Panc1 (cell line): ENCODE data around the gene S100A2. TPM values are rescaled to one million over a fixed set of nuclear protein-coding genes. Genes with fewer than 3 reads are reported as not detected.

Experiments used
- ATAC-seq: fragments of 200-7000 bp; cut with Tn5 transposase; 2 replicates; pipeline ENCODE4 v1.9.1; 2020; ENCODE audit warnings: mild to moderate bottlenecking, moderate library complexity
- BruUV-seq: library from RNA; stranded (reverse); fragments of 400-500 nt; replicated peaks from 2 replicates; lab custom pipeline; 2021; lab: Mats Ljungman, UMichigan
- CTCF ChIA-PET: fragments of 300-600 bp; sonication (Branson Sonifier 250); formaldehyde crosslinking; loops from one replicate; lab custom pipeline; 2022; ENCODE audit warnings: antibody characterized with exemption; lab: Charles Lee
- POLR2A ChIA-PET: fragments of 300-600 bp; sonication (Branson Sonifier 250); formaldehyde crosslinking; loops from one replicate; lab custom pipeline; 2022; ENCODE audit warnings: antibody characterized with exemption; lab: Charles Lee
- DNase-seq: peaks from one replicate; pipeline ENCODE4 v3.0.0-alpha.2; 2010; ENCODE audit warnings: low read depth, low spot score
- H3K27ac ChIP-seq: 2 replicates; pipeline ENCODE4 v1.5.1; 2011; ENCODE audit warnings: mild to moderate bottlenecking, low read length, inconsistent platforms
- H3K27me3 ChIP-seq: fragments of 200-500 bp; sonication (Bioruptor generic); 2 replicates; pipeline ENCODE4 v1.6.0; 2014; ENCODE audit warnings: low read length, inconsistent platforms; ENCODE audit not compliant: control insufficient read depth, insufficient read depth
- H3K36me3 ChIP-seq: fragments of 200-500 bp; sonication (Bioruptor generic); 2 replicates; pipeline ENCODE4 v1.5.1; 2014; ENCODE audit warnings: inconsistent platforms, mild to moderate bottlenecking, low read length, moderate library complexity; ENCODE audit not compliant: control insufficient read depth, insufficient read depth
- H3K4me1 ChIP-seq: 2 replicates; pipeline ENCODE4 v1.5.1; 2011; ENCODE audit warnings: inconsistent platforms, mild to moderate bottlenecking, low read length, moderate library complexity; ENCODE audit not compliant: control insufficient read depth, insufficient read depth
- H3K4me3 ChIP-seq, 2 experiments: 2 replicates each; pipeline ENCODE4 v1.5.1; 2011 to 2012; ENCODE audit warnings: low read depth in 2 of 2, low read length in 2 of 2, mild to moderate bottlenecking in 2 of 2, inconsistent platforms in 1 of 2, moderate library complexity in 1 of 2
- H3K9me3 ChIP-seq: fragments of 200-500 bp; sonication (Bioruptor generic); 2 replicates; pipeline ENCODE4 v1.5.1; 2014; ENCODE audit warnings: low read depth, mild to moderate bottlenecking, inconsistent platforms, low read length, moderate library complexity; ENCODE audit not compliant: control insufficient read depth, insufficient read depth
- POLR2AphosphoS5 ChIP-seq: IDR thresholded peaks from 2 replicates; pipeline ENCODE4 v1.6.1; 2012; ENCODE audit warnings: mild to moderate bottlenecking, low read depth, low read length, moderate library complexity
- SIN3A ChIP-seq: IDR thresholded peaks from 2 replicates; pipeline ENCODE4 v1.6.1; 2012; ENCODE audit warnings: low read depth, mild to moderate bottlenecking, low read length, moderate library complexity, borderline replicate concordance; ENCODE audit not compliant: insufficient read depth
- TCF7L2 ChIP-seq: IDR thresholded peaks from 2 replicates; pipeline ENCODE4 v1.6.1; 2011; ENCODE audit warnings: mild to moderate bottlenecking, low read depth, low read length, inconsistent platforms
- in situ Hi-C: cut with HindIII; loops from 2 replicates; pipeline ENCODE4 v1.10.0; 2016; ENCODE audit warnings: low sequenced_read_pairs, low pct_unique_long_range_greater_than_20kb
- intact Hi-C: fragments of 100-400 bp; cut with micrococcal nuclease; formaldehyde crosslinking; loops from one replicate; pipeline ENCODE4 v1.10.0; 2022; ENCODE audit not compliant: unreplicated experiment
- total RNA-seq: library from RNA; stranded (reverse); gene quantifications from one replicate; pipeline ENCODE4 v1.2.1, GENCODE V29; 2021; ENCODE audit not compliant: unreplicated experiment
- TF ChIP-seq, protein P1 (sequence below), 2 experiments: IDR thresholded peaks; 2 replicates each; pipeline ENCODE4 v1.6.1; 2011 to 2012; ENCODE audit warnings: low read depth in 2 of 2, control low read depth in 1 of 2, low read length in 1 of 2, mild to moderate bottlenecking in 1 of 2, moderate library complexity in 1 of 2; ENCODE audit not compliant: insufficient read depth in 1 of 2
- TF ChIP-seq, protein P2 (sequence below): fragments of 450-650 bp; IDR thresholded peaks from 2 replicates; pipeline ENCODE4 v1.5.1; 2017; ENCODE audit warnings: mild to moderate bottlenecking

S100A2 gene
- total RNA-seq, 1 experiment from 2014 or later, result 6.2 TPM

DNA sequence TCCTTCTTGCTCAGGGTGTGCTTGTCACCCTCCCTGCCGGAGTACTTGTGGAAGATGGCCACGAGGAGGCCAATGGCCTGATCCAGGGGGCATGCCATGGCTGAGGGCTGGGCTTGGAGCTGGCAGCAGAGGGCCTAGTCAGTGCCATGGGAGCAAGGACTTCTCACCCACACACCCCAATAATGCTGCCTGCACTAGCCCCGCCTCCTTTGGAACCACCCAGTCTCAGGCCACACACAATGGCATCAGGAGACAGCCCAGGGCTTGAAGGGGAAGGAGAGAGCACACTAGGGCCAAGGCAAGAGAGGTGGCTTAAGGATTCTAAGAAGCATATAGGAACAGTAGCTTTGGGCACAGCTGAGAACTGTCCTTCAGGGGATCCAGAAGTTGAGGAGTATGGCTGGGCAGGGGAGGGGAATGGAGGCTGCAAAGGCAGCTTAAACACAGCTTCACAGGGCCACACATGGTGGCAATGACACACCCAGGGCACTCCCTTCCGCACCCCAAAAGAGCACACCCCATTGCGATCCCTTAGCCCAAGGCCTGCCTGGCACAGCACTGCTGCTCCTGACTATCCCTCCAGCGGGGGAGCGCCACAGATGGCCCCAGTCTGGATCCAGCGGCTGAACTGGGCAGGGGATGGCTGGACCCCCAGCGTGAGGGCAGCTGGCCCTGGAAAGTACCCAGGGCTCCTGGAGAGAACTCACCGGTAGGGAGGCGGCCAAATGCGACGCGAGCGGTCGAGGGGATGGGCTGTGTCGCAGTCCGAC lies 30.2 kb downstream of the S100A2 start, which contains the start of gene S100A6:
TSS of gene S100A6 (minus strand) at position 750 of the 770 bp plus-strand sequence. CDS start at position 98, 652 bp downstream.
- Histone ChIP-seq H3K9me3 (no peaks in the 10 kb centered on the region), H3K4me3 (peak within 1 kb of the TSS; percentile 75 to 86), H3K4me1 (peaks cover 55% of the 10 kb centered on the region), H3K36me3 (no peaks in the 10 kb centered on the region; the same call in 1 of the 2 replicates), H3K27ac (peak within 1 kb of the TSS; percentile 96), H3K27me3 (no peaks in the 10 kb centered on the region)
- in situ Hi-C loops (no loop called here), intact Hi-C loops (no loop called here)
- ATAC-seq (peak; percentile 27), DNase-seq (no peak)
- no peak for TF ChIP-seq TCF7L2
- peak; percentile 80; the same call in 1 of the 2 replicates for TF ChIP-seq SIN3A
- peak; percentile 99 for TF ChIP-seq POLR2AphosphoS5
- TF ChIP-seq, protein P1, sequence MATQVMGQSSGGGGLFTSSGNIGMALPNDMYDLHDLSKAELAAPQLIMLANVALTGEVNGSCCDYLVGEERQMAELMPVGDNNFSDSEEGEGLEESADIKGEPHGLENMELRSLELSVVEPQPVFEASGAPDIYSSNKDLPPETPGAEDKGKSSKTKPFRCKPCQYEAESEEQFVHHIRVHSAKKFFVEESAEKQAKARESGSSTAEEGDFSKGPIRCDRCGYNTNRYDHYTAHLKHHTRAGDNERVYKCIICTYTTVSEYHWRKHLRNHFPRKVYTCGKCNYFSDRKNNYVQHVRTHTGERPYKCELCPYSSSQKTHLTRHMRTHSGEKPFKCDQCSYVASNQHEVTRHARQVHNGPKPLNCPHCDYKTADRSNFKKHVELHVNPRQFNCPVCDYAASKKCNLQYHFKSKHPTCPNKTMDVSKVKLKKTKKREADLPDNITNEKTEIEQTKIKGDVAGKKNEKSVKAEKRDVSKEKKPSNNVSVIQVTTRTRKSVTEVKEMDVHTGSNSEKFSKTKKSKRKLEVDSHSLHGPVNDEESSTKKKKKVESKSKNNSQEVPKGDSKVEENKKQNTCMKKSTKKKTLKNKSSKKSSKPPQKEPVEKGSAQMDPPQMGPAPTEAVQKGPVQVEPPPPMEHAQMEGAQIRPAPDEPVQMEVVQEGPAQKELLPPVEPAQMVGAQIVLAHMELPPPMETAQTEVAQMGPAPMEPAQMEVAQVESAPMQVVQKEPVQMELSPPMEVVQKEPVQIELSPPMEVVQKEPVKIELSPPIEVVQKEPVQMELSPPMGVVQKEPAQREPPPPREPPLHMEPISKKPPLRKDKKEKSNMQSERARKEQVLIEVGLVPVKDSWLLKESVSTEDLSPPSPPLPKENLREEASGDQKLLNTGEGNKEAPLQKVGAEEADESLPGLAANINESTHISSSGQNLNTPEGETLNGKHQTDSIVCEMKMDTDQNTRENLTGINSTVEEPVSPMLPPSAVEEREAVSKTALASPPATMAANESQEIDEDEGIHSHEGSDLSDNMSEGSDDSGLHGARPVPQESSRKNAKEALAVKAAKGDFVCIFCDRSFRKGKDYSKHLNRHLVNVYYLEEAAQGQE (IDR thresholded peaks at IDR 0.05; ENCODE audit: insufficient read depth in 1 of 2, low read depth in 2 of 2, low read length in 1 of 2), result no peak
- TF ChIP-seq, protein P2, sequence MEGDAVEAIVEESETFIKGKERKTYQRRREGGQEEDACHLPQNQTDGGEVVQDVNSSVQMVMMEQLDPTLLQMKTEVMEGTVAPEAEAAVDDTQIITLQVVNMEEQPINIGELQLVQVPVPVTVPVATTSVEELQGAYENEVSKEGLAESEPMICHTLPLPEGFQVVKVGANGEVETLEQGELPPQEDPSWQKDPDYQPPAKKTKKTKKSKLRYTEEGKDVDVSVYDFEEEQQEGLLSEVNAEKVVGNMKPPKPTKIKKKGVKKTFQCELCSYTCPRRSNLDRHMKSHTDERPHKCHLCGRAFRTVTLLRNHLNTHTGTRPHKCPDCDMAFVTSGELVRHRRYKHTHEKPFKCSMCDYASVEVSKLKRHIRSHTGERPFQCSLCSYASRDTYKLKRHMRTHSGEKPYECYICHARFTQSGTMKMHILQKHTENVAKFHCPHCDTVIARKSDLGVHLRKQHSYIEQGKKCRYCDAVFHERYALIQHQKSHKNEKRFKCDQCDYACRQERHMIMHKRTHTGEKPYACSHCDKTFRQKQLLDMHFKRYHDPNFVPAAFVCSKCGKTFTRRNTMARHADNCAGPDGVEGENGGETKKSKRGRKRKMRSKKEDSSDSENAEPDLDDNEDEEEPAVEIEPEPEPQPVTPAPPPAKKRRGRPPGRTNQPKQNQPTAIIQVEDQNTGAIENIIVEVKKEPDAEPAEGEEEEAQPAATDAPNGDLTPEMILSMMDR, result no peak
- ChIA-PET POLR2A (interaction anchor here (0.5 to 1.5 kb wide), 5 partner anchors 10 to 251 kb away, joined by 3 to 9 read pairs (median 4); partner anchors contain the start of gene S100A4), CTCF (interaction anchor here (0.6 to 2.2 kb wide), 5 partner anchors 9 to 37 kb away, joined by 3 to 9 read pairs (median 7); no protein-coding TSS in a partner anchor)
- no TSS peak for BruUV-seq

DNA sequence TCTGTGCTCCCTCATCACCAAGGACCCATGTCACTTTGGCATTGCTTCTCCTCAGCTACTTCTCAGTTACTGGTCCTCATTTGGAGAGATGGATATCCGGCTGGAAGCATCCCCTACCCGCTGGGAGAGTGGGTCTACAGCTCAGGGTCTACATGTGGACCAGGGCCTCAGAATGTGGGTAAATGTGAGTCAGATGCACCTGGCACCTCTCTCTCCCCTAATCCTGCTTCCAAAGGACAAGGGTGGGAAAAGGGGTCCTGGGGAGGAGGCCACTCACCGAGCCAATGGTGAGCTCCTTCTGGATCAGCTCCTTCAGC lies 30.8 kb downstream of the S100A2 start:
- CTCF ChIA-PET, result interaction anchor here (1.2 to 2.2 kb wide), 4 partner anchors 10 to 36 kb away, joined by 4 to 9 read pairs (median 8); no protein-coding TSS in a partner anchor
- no TSS peak for BruUV-seq
- POLR2A ChIA-PET, result interaction anchor here (0.5 to 1.5 kb wide), 4 partner anchors 10 to 251 kb away, joined by 3 to 9 read pairs (median 5); partner anchors contain the start of gene S100A4
- in situ Hi-C loops, result no loop called here
- Histone ChIP-seq H3K27ac (peak overlapping the region; percentile 91), H3K4me3 (peak overlapping the region; percentile 75 to 86), H3K36me3 (no peaks in the 10 kb centered on the region; the same call in 1 of the 2 replicates), H3K9me3 (no peaks in the 10 kb centered on the region), H3K27me3 (no peaks in the 10 kb centered on the region), H3K4me1 (peaks cover 51% of the 10 kb centered on the region)
- TF ChIP-seq, protein P1 (IDR thresholded peaks at IDR 0.05; ENCODE audit: insufficient read depth in 1 of 2, low read depth in 2 of 2, low read length in 1 of 2), result no peak
- TF ChIP-seq POLR2AphosphoS5 (no peak), TCF7L2 (no peak), SIN3A (no peak)
- TF ChIP-seq, protein P2, result no peak
- intact Hi-C loops, result no loop called here
- no peak for DNase-seq
- ATAC-seq, result no peak
